H9 (cell line): Measurements from ENCODE around the gene MTA2. TPM values are rescaled to one million over a fixed set of nuclear protein-coding genes. Genes with fewer than 3 reads are reported as not detected.

Experiments
- DNase-seq: peaks from one replicate; pipeline ENCODE4 v3.0.0-alpha.2; 2017
- H2AFZ ChIP-seq: one replicate; pipeline ENCODE4 v1.6.1; 2013; ENCODE audit warnings: mild to moderate bottlenecking, low read length, control low read depth, moderate library complexity
- H2AK5ac ChIP-seq: 2 replicates; pipeline ENCODE4 v1.6.1; 2013; ENCODE audit warnings: low read length, control low read depth, mixed read lengths; ENCODE audit not compliant: insufficient read length
- H2BK120ac ChIP-seq: one replicate; pipeline ENCODE4 v1.6.1; 2013; ENCODE audit warnings: low read depth, mild to moderate bottlenecking, low read length, control low read depth, inconsistent platforms; ENCODE audit not compliant: poor library complexity, severe bottlenecking
- H2BK12ac ChIP-seq: 2 replicates; pipeline ENCODE4 v1.6.1; 2013; ENCODE audit warnings: low read length, control low read depth, mixed read lengths, low read depth; ENCODE audit not compliant: insufficient read length
- H2BK15ac ChIP-seq: 2 replicates; pipeline ENCODE4 v1.6.1; 2013; ENCODE audit warnings: low read depth, low read length, control low read depth
- H2BK20ac ChIP-seq: one replicate; pipeline ENCODE4 v1.6.1; 2013; ENCODE audit warnings: low read depth, mild to moderate bottlenecking, low read length, control low read depth, inconsistent platforms; ENCODE audit not compliant: poor library complexity, severe bottlenecking
- H2BK5ac ChIP-seq: 2 replicates; pipeline ENCODE4 v1.6.1; 2013; ENCODE audit warnings: low read length, control low read depth, mixed read lengths; ENCODE audit not compliant: insufficient read length
- H3K14ac ChIP-seq: 2 replicates; pipeline ENCODE4 v1.6.1; 2013; ENCODE audit warnings: low read length, control low read depth; ENCODE audit not compliant: insufficient read depth
- H3K18ac ChIP-seq: 2 replicates; pipeline ENCODE4 v1.6.1; 2013; ENCODE audit warnings: low read depth, mild to moderate bottlenecking, mixed read lengths, low read length, control low read depth; ENCODE audit not compliant: insufficient read length
- H3K23ac ChIP-seq: 2 replicates; pipeline ENCODE4 v1.6.1; 2013; ENCODE audit warnings: low read length, control low read depth, mixed read lengths, low read depth; ENCODE audit not compliant: insufficient read length
- H3K23me2 ChIP-seq: 2 replicates; pipeline ENCODE4 v1.6.1; 2013; ENCODE audit warnings: low read depth, mild to moderate bottlenecking, mixed read lengths, low read length, control low read depth; ENCODE audit not compliant: insufficient read length, poor library complexity, severe bottlenecking
- H3K27ac ChIP-seq: 2 replicates; pipeline ENCODE4 v1.5.1; 2013; ENCODE audit warnings: low read length, control low read depth, mixed read lengths, low read depth; ENCODE audit not compliant: insufficient read length
- H3K27me3 ChIP-seq: 2 replicates; pipeline ENCODE4 v1.6.1; 2013; ENCODE audit warnings: low read length, control low read depth, inconsistent platforms; ENCODE audit not compliant: insufficient read depth
- H3K4ac ChIP-seq: 2 replicates; pipeline ENCODE4 v1.6.1; 2013; ENCODE audit warnings: low read depth, mild to moderate bottlenecking, control low read depth, inconsistent platforms, low read length, moderate library complexity
- H3K4me1 ChIP-seq: 2 replicates; pipeline ENCODE4 v1.6.1; 2013; ENCODE audit warnings: low read length, control low read depth, inconsistent platforms; ENCODE audit not compliant: insufficient read depth
- H3K4me2 ChIP-seq: 2 replicates; pipeline ENCODE4 v1.6.1; 2013; ENCODE audit warnings: low read length, control low read depth, mixed read lengths; ENCODE audit not compliant: insufficient read length, insufficient read depth
- H3K56ac ChIP-seq: 2 replicates; pipeline ENCODE4 v1.6.1; 2013; ENCODE audit warnings: low read depth, mild to moderate bottlenecking, mixed read lengths, low read length, control low read depth; ENCODE audit not compliant: insufficient read length
- H3K79me1 ChIP-seq: 2 replicates; pipeline ENCODE4 v1.6.1; 2013; ENCODE audit warnings: low read depth, mild to moderate bottlenecking, moderate library complexity, low read length, control low read depth, inconsistent platforms; ENCODE audit not compliant: insufficient read depth, poor library complexity, severe bottlenecking
- H3K79me2 ChIP-seq: 2 replicates; pipeline ENCODE4 v1.6.1; 2013; ENCODE audit warnings: low read length, control low read depth, inconsistent platforms; ENCODE audit not compliant: insufficient read depth
- H3K9ac ChIP-seq: 2 replicates; pipeline ENCODE4 v1.6.1; 2013; ENCODE audit warnings: low read length, control low read depth, mixed read lengths; ENCODE audit not compliant: insufficient read length; ENCODE audit errors: extremely low read depth
- H3K9me3 ChIP-seq: one replicate; pipeline ENCODE4 v1.6.1; 2013; ENCODE audit warnings: low read depth, low read length, inconsistent platforms; ENCODE audit not compliant: control insufficient read depth
- H3T11ph ChIP-seq: one replicate; pipeline ENCODE4 v1.6.1; 2013; ENCODE audit warnings: mild to moderate bottlenecking, low read length, control low read depth, inconsistent platforms
- H4K20me1 ChIP-seq: one replicate; pipeline ENCODE4 v1.6.1; 2013; ENCODE audit not compliant: control insufficient read depth, insufficient read length, insufficient read depth
- H4K5ac ChIP-seq: 2 replicates; pipeline ENCODE4 v1.6.1; 2013; ENCODE audit warnings: low read depth, mild to moderate bottlenecking, mixed read lengths, low read length, control low read depth; ENCODE audit not compliant: insufficient read length
- H4K8ac ChIP-seq: replicated peaks from 2 replicates; pipeline ENCODE4 v1.6.1; 2013; ENCODE audit warnings: low read length, control low read depth, mixed read lengths, low read depth; ENCODE audit not compliant: insufficient read length
- H4K91ac ChIP-seq: 2 replicates; pipeline ENCODE4 v1.6.1; 2013; ENCODE audit warnings: low read depth, mild to moderate bottlenecking, moderate library complexity, mixed read lengths, low read length, control low read depth; ENCODE audit not compliant: insufficient read length
- H3K27ac Mint-ChIP-seq, 3 experiments: 2 replicates in 2 of 3; 3 replicates in 1 of 3; pipeline ENCODE4 v1.8.0; 2020 to 2021; ENCODE audit warnings: mixed read lengths in 3 of 3, mild to moderate bottlenecking in 1 of 3, moderate library complexity in 1 of 3
- H3K27me3 Mint-ChIP-seq: 2 replicates; pipeline ENCODE4 v1.8.0; 2021; ENCODE audit warnings: low read depth, mild to moderate bottlenecking, moderate library complexity, mixed read lengths
- H3K36me3 Mint-ChIP-seq, 3 experiments: 2 replicates in 2 of 3; 3 replicates in 1 of 3; pipeline ENCODE4 v1.8.0; 2020 to 2021; ENCODE audit warnings: low read depth in 3 of 3, mixed read lengths in 3 of 3; ENCODE audit not compliant: insufficient read depth in 1 of 3
- H3K4me1 Mint-ChIP-seq, 2 experiments: 2 replicates each; pipeline ENCODE4 v1.8.0; 2020; ENCODE audit warnings: mixed read lengths in 2 of 2
- H3K4me3 Mint-ChIP-seq, 2 experiments: 2 replicates in 1 of 2; 3 replicates in 1 of 2; pipeline ENCODE4 v1.8.0; 2020 to 2021; ENCODE audit warnings: mild to moderate bottlenecking in 2 of 2, mixed read lengths in 2 of 2, moderate library complexity in 1 of 2
- H3K9me3 Mint-ChIP-seq, 2 experiments: 2 replicates in 1 of 2; 3 replicates in 1 of 2; pipeline ENCODE4 v1.8.0; 2020; ENCODE audit warnings: mild to moderate bottlenecking in 2 of 2, mixed read lengths in 2 of 2, moderate library complexity in 1 of 2
- CTCF ChIP-seq: fragments of 200-600 bp; sonication (generic); conservative IDR thresholded peaks from 3 replicates; pipeline ENCODE4 v1.8.0; 2021; ENCODE audit warnings: antibody characterized with exemption, mild to moderate bottlenecking
- WGBS: extraction: QIAGEN DNeasy Blood & Tissue Kit; methylation state at CpG from one replicate; pipeline ENCODE4 v1.1.7; 2013; ENCODE audit warnings: missing lambda C conversion rate, low lambda C conversion rate, mixed read lengths; ENCODE audit not compliant: insufficient read length; ENCODE audit errors: extremely low coverage; 5-methylcytosine and 5-hydroxymethylcytosine counted together
- total RNA-seq: library from RNA; stranded (reverse); gene quantifications from 2 replicates; pipeline ENCODE4 v1.2.1, GENCODE V29; 2021

MTA2 gene
- total RNA-seq, 1 experiment from 2014 or later, result 143 TPM

- peaks cover 8% of the 10 kb centered on the region for H3K4me1 ChIP-seq
- no peaks in the 10 kb centered on the region; the same call in 1 of the 2 replicates for H3K79me2 ChIP-seq
- no peak overlapping the region for H3K9ac ChIP-seq
- Mint-ChIP-seq H3K9me3 (no peaks in the 10 kb centered on the region), H3K36me3 (peaks cover 57 to 68% (median 63%) of the 10 kb centered on the region in 3 experiments), H3K4me3 (peak overlapping the region; percentile 90 to 93), H3K27me3 (peaks cover 34% of the 10 kb centered on the region), H3K4me1 (peaks cover 39 to 48% of the 10 kb centered on the region in 2 experiments), H3K27ac (peak overlapping the region in 2 of 3 experiments; percentile 4 to 36; a peak in 2 of 7 replicates)
- no peak overlapping the region for H3K27ac ChIP-seq
- H3K23ac ChIP-seq, result no peak overlapping the region
- H3K4ac ChIP-seq, result no peak overlapping the region
- no peak overlapping the region for H3K14ac ChIP-seq
- H4K91ac ChIP-seq, result no peak overlapping the region
- H2BK20ac ChIP-seq, result no peak overlapping the region
- H3T11ph ChIP-seq, result no peak overlapping the region
- no peaks in the 10 kb centered on the region for H3K79me1 ChIP-seq
- H4K5ac ChIP-seq, result no peak overlapping the region
- H2AK5ac ChIP-seq, result no peak overlapping the region
- no peak for TF ChIP-seq CTCF
- no peak overlapping the region for H2BK120ac ChIP-seq
- no peak for DNase-seq
- H2BK5ac ChIP-seq, result no peak overlapping the region
- no peak overlapping the region for H4K8ac ChIP-seq
- peak overlapping the region; percentile 71 for H3K4me2 ChIP-seq
- H3K18ac ChIP-seq, result no peak overlapping the region
- H4K20me1 ChIP-seq, result no peaks in the 10 kb centered on the region
- 100% methylated on average over 2 of the region's 5 CpGs for WGBS
- H2AFZ ChIP-seq, result no peak overlapping the region
- no peaks in the 10 kb centered on the region for H3K9me3 ChIP-seq
- no peak overlapping the region for H3K56ac ChIP-seq
- peaks cover 4% of the 10 kb centered on the region for H3K23me2 ChIP-seq
- H3K27me3 ChIP-seq, result peaks cover 12% of the 10 kb centered on the region; the same call in 1 of the 2 replicates
- no peak overlapping the region for H2BK12ac ChIP-seq
- no peak overlapping the region for H2BK15ac ChIP-seq
Measured at GRCh38 chr11:62599901-62600300, 1.8 kb downstream of the MTA2 start.
